GM23248 (cell line): ENCODE results near the gene PPP6R2. TPM values are rescaled to one million over a fixed set of nuclear protein-coding genes. Genes with fewer than 3 reads are reported as not detected.

Source experiments
- DNase-seq: peaks from one replicate; pipeline ENCODE4 v3.0.0-alpha.2; 2015
- H2AFZ ChIP-seq: fragments of 200-600 bp; sonication (generic); 2 replicates; pipeline ENCODE4 v1.6.1; 2016; ENCODE audit warnings: antibody characterized with exemption
- H3F3A ChIP-seq: fragments of 200-600 bp; sonication (generic); 2 replicates; pipeline ENCODE4 v1.6.1; 2016; ENCODE audit warnings: mild to moderate bottlenecking, antibody characterized with exemption, mixed run types; ENCODE audit not compliant: insufficient read depth
- H3K27ac ChIP-seq: fragments of 200-600 bp; sonication (generic); 2 replicates; pipeline ENCODE4 v1.5.1; 2016; ENCODE audit warnings: mild to moderate bottlenecking
- H3K27me3 ChIP-seq: fragments of 200-600 bp; sonication (generic); replicated peaks from 2 replicates; pipeline ENCODE4 v1.6.1; 2016; ENCODE audit warnings: mild to moderate bottlenecking; ENCODE audit not compliant: insufficient read depth
- H3K36me3 ChIP-seq: fragments of 200-600 bp; sonication (generic); 2 replicates; pipeline ENCODE4 v1.6.1; 2016; ENCODE audit warnings: low read depth, mild to moderate bottlenecking
- H3K4me1 ChIP-seq: fragments of 200-600 bp; sonication (generic); 2 replicates; pipeline ENCODE4 v1.6.1; 2016; ENCODE audit warnings: mild to moderate bottlenecking; ENCODE audit not compliant: insufficient read depth
- H3K4me2 ChIP-seq: fragments of 200-600 bp; sonication (generic); one replicate; pipeline ENCODE4 v1.6.1; 2016; ENCODE audit warnings: mild to moderate bottlenecking; ENCODE audit not compliant: unreplicated experiment
- H3K4me3 ChIP-seq: fragments of 200-600 bp; sonication (generic); 2 replicates; pipeline ENCODE4 v1.5.1; 2016; ENCODE audit warnings: mild to moderate bottlenecking
- H3K79me2 ChIP-seq: fragments of 200-600 bp; sonication (generic); 2 replicates; pipeline ENCODE4 v1.6.1; 2016; ENCODE audit warnings: mild to moderate bottlenecking; ENCODE audit not compliant: insufficient read depth
- H3K9ac ChIP-seq: fragments of 200-600 bp; sonication (generic); 2 replicates; pipeline ENCODE4 v1.6.1; 2016; ENCODE audit warnings: mild to moderate bottlenecking
- H3K9me2 ChIP-seq: fragments of 200-600 bp; sonication (generic); 2 replicates; pipeline ENCODE4 v1.6.1; 2016; ENCODE audit warnings: mixed run types, mild to moderate bottlenecking, moderate library complexity; ENCODE audit not compliant: insufficient read depth
- H3K9me3 ChIP-seq: fragments of 200-600 bp; sonication (generic); one replicate; pipeline ENCODE4 v1.6.1; 2017; ENCODE audit warnings: low read depth
- H4K20me1 ChIP-seq: fragments of 200-600 bp; sonication (generic); 2 replicates; pipeline ENCODE4 v1.6.0; 2016; ENCODE audit not compliant: insufficient read depth
- EZH2 ChIP-seq: fragments of 200-600 bp; sonication (generic); IDR thresholded peaks from 2 replicates; pipeline ENCODE4 v1.6.1; 2018; ENCODE audit warnings: antibody characterized with exemption, mild to moderate bottlenecking; ENCODE audit not compliant: insufficient read depth, poor library complexity, severe bottlenecking
- EZH2phosphoT487 ChIP-seq: fragments of 200-600 bp; sonication (generic); IDR thresholded peaks from 2 replicates; pipeline ENCODE4 v1.6.1; 2018; ENCODE audit warnings: antibody characterized with exemption, moderate library complexity, mild to moderate bottlenecking, low read depth; ENCODE audit not compliant: insufficient read depth
- WGBS, 2 experiments: methylation state at CpG; one replicate each; pipeline ENCODE4 v1.1.6; 2015 to 2017; ENCODE audit warnings: low lambda C conversion rate in 2 of 2, low coverage in 1 of 2; ENCODE audit errors: missing lambda C conversion rate in 2 of 2; 5-methylcytosine and 5-hydroxymethylcytosine counted together
- in situ Hi-C: fragments of 300-500 bp; cut with MboI; formaldehyde crosslinking; loops from 2 replicates; pipeline ENCODE4 v1.15.0; 2020
- polyA plus RNA-seq: library from polyadenylated mRNA; unstranded; fragments of >200 nt; fragmentation: Nextera tagmentation; extraction: Ambion mirVana; gene quantifications from 2 replicates; pipeline ENCODE4 v1.2.1, GENCODE V29; 2016
- total RNA-seq: library from RNA; depleted of rRNA; stranded (reverse); fragments of >200 nt; shearing (Covaris generic); gene quantifications from 2 replicates; pipeline ENCODE4 v1.2.3, GENCODE V29; 2014

The PPP6R2 gene
- total and polyA plus RNA-seq, 2 experiments from 2014 or later = 22.2 to 58.4 TPM

DNA sequence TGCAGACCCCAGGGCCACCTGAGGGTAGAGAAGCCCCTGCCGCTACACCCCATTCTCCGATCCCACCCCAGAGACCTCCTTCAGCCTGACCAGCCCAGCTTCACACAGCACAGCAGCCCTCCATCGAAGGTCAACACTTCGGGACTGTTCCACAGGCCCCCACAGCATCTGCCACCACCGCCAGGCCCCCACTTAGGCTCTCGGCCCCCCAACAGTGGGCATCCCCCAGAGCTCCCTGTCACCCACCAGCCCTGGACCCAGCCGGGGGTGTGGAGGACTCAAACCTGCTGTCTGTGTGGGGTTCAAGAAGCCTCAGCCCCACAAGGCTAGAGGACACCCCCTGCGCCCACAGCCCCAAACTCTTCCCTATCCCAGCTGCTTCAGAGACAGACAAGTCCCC, 125.5 kb downstream of the PPP6R2 start:
- Histone ChIP-seq H3K4me2 (no peak overlapping the region), H3K79me2 (peaks cover 59% of the 10 kb centered on the region), H3K9me3 (no peaks in the 10 kb centered on the region), H4K20me1 (no peaks in the 10 kb centered on the region; the same call in 1 of the 2 replicates), H3K27ac (no peak overlapping the region), H3K9ac (no peak overlapping the region), H3K4me1 (peaks cover 26% of the 10 kb centered on the region), H2AFZ (no peak overlapping the region), H3K4me3 (no peak overlapping the region), H3K9me2 (no peaks in the 10 kb centered on the region), H3F3A (no peaks in the 10 kb centered on the region), H3K36me3 (no peaks in the 10 kb centered on the region; the same call in 1 of the 2 replicates), H3K27me3 (no peaks in the 10 kb centered on the region)
- in situ Hi-C loops = no loop called here
- 88 to 95% methylated on average over 8 of the region's 8 CpGs for WGBS, 2 experiments
- DNase-seq = no peak
- TF ChIP-seq EZH2 (no peak), EZH2phosphoT487 (no peak)

- Histone ChIP-seq H3K4me1 (peaks cover 27% of the 10 kb centered on the region), H3K36me3 (no peaks in the 10 kb centered on the region), H3K27ac (no peak overlapping the region), H3F3A (no peaks in the 10 kb centered on the region), H3K4me2 (no peak overlapping the region), H2AFZ (no peak overlapping the region), H3K9me3 (no peaks in the 10 kb centered on the region), H3K9ac (peak overlapping the region; percentile 31), H3K9me2 (no peaks in the 10 kb centered on the region), H3K4me3 (no peak overlapping the region), H3K27me3 (no peaks in the 10 kb centered on the region), H4K20me1 (no peaks in the 10 kb centered on the region; the same call in 1 of the 2 replicates), H3K79me2 (peaks cover 70% of the 10 kb centered on the region)
- in situ Hi-C loops = no loop called here
- peak; percentile 51 for DNase-seq
- no peak for TF ChIP-seq EZH2
- no peak for TF ChIP-seq EZH2phosphoT487
- 52 to 59% methylated on average over 16 to 23 of the region's 25 CpGs for WGBS, 2 experiments
Observed at GRCh38 chr22:50469377-50470305, 126.5 kb downstream of the PPP6R2 start.

- DNase-seq = no peak
- H3K27me3 ChIP-seq = no peaks in the 10 kb centered on the region
- in situ Hi-C loops = no loop called here
- H3K79me2 ChIP-seq = peaks cover 70% of the 10 kb centered on the region
- no peaks in the 10 kb centered on the region for H3K36me3 ChIP-seq
- no peak overlapping the region for H3K27ac ChIP-seq
- peak overlapping the region; percentile 31 for H3K9ac ChIP-seq
- no peak overlapping the region for H3K4me3 ChIP-seq
- no peaks in the 10 kb centered on the region for H3F3A ChIP-seq
- H3K9me3 ChIP-seq = no peaks in the 10 kb centered on the region
- H3K9me2 ChIP-seq = no peaks in the 10 kb centered on the region
- no peak overlapping the region for H2AFZ ChIP-seq
- no peaks in the 10 kb centered on the region; the same call in 1 of the 2 replicates for H4K20me1 ChIP-seq
- H3K4me1 ChIP-seq = peaks cover 27% of the 10 kb centered on the region
- TF ChIP-seq EZH2 (no peak), EZH2phosphoT487 (no peak)
- no peak overlapping the region for H3K4me2 ChIP-seq
- WGBS, 2 experiments = 84 to 92% methylated on average over 6 of the region's 6 CpGs
Observed at GRCh38 chr22:50470491-50470890, 127.4 kb downstream of the PPP6R2 start.

- Histone ChIP-seq H3F3A (no peaks in the 10 kb centered on the region), H3K9me3 (no peaks in the 10 kb centered on the region), H4K20me1 (no peaks in the 10 kb centered on the region; the same call in 1 of the 2 replicates), H3K9ac (no peak overlapping the region; the same call in 1 of the 2 replicates), H3K9me2 (no peaks in the 10 kb centered on the region), H3K4me3 (no peak overlapping the region), H2AFZ (no peak overlapping the region), H3K27ac (no peak overlapping the region), H3K4me2 (no peak overlapping the region), H3K79me2 (peaks cover 70% of the 10 kb centered on the region), H3K27me3 (no peaks in the 10 kb centered on the region), H3K4me1 (peaks cover 27% of the 10 kb centered on the region), H3K36me3 (no peaks in the 10 kb centered on the region)
- 64 to 71% methylated on average over 18 to 21 of the region's 21 CpGs for WGBS, 2 experiments
- TF ChIP-seq EZH2 (no peak), EZH2phosphoT487 (no peak)
- no peak for DNase-seq
- in situ Hi-C loops = no loop called here
Observed at GRCh38 chr22:50471197-50471847, 128.2 kb downstream of the PPP6R2 start.
